Progenitor cell of endocrine pancreas (in vitro differentiated cells): Measurements from ENCODE around the gene INAFM2. TPM values are rescaled to one million over a fixed set of nuclear protein-coding genes. Genes with fewer than 3 reads are reported as not detected.

ENCODE experiments used
- DNase-seq: peaks from one replicate; pipeline ENCODE4 v3.0.0; 2021; ENCODE audit warnings: low spot score; ENCODE audit not compliant: unreplicated experiment
- H3K27ac Mint-ChIP-seq: 2 replicates; pipeline ENCODE4 v1.8.0; 2021; ENCODE audit warnings: mild to moderate bottlenecking, moderate library complexity, mixed read lengths
- H3K27me3 Mint-ChIP-seq: 2 replicates; pipeline ENCODE4 v1.8.0; 2021; ENCODE audit warnings: mixed read lengths
- H3K36me3 Mint-ChIP-seq: 2 replicates; pipeline ENCODE4 v1.8.0; 2022; ENCODE audit warnings: mixed read lengths; ENCODE audit not compliant: insufficient read depth
- H3K4me1 Mint-ChIP-seq: 2 replicates; pipeline ENCODE4 v1.8.0; 2021; ENCODE audit warnings: low read depth, mixed read lengths
- H3K4me3 Mint-ChIP-seq: 2 replicates; pipeline ENCODE4 v1.8.0; 2021; ENCODE audit warnings: low read depth, mild to moderate bottlenecking, moderate library complexity, mixed read lengths
- H3K9me3 Mint-ChIP-seq: 2 replicates; pipeline ENCODE4 v1.8.0; 2021; ENCODE audit warnings: low read depth, mixed read lengths
- total RNA-seq: library from RNA; stranded (reverse); gene quantifications from 2 replicates; pipeline ENCODE4 v1.2.1, GENCODE V29; 2021
- TF ChIP-seq, protein P1 (sequence below): fragments of 200-600 bp; sonication (generic); IDR thresholded peaks from one replicate; pipeline ENCODE4 v1.5.0; 2021; ENCODE audit warnings: antibody characterized with exemption, mild to moderate bottlenecking; ENCODE audit not compliant: unreplicated experiment

Gene INAFM2
- total RNA-seq, 1 donor from 2014 or later = 14.9 TPM

DNA sequence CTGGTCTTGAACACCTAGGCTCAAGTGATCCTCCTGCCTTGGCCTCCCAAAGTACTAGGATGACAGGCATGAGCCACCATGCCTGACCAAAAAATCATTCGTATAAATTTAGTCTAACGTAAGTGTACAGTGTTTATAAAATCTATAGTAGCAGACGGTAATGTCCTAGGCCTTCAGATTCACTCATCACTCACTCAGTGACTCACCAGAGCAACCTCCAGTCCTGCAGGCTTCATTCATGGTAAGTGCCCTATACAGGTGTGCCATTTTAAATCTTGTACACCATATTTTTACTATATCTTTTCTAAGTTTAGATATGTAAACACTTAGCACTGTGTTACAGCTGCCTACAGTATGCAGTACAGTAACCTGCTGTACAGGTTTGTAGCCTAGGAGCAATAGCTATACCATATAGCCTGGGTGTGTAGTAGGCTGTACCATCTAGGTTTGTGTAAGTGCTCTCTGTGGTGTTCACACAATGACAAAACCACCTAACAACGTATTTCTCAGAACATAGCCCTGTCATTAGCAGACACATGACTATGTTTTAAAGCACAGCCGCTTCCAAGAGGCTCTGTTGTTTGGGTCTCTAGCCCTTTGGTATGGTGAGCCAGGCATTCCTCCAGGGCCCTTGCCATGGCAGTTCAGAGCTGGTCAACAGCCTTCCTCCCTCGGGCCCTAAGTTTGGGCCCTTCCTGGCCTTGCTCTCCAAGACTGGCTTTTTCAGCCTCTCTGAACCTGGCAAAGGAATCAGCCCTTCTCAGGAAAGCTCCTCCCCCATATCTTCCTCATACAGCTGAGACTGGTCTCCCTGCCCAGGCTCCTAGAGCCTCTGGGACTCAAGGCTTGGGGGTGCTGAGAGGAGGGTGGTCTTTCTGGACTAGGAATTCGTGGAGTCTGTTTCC lies 19.2 kb downstream of the INAFM2 start:
- Mint-ChIP-seq H3K9me3 (no peaks in the 10 kb centered on the region), H3K27ac (no peak overlapping the region), H3K4me3 (no peak overlapping the region), H3K27me3 (peaks cover 15% of the 10 kb centered on the region), H3K36me3 (no peaks in the 10 kb centered on the region), H3K4me1 (peaks cover 5% of the 10 kb centered on the region)
- DNase-seq = no peak
- TF ChIP-seq, protein P1, sequence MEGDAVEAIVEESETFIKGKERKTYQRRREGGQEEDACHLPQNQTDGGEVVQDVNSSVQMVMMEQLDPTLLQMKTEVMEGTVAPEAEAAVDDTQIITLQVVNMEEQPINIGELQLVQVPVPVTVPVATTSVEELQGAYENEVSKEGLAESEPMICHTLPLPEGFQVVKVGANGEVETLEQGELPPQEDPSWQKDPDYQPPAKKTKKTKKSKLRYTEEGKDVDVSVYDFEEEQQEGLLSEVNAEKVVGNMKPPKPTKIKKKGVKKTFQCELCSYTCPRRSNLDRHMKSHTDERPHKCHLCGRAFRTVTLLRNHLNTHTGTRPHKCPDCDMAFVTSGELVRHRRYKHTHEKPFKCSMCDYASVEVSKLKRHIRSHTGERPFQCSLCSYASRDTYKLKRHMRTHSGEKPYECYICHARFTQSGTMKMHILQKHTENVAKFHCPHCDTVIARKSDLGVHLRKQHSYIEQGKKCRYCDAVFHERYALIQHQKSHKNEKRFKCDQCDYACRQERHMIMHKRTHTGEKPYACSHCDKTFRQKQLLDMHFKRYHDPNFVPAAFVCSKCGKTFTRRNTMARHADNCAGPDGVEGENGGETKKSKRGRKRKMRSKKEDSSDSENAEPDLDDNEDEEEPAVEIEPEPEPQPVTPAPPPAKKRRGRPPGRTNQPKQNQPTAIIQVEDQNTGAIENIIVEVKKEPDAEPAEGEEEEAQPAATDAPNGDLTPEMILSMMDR = no peak

DNA sequence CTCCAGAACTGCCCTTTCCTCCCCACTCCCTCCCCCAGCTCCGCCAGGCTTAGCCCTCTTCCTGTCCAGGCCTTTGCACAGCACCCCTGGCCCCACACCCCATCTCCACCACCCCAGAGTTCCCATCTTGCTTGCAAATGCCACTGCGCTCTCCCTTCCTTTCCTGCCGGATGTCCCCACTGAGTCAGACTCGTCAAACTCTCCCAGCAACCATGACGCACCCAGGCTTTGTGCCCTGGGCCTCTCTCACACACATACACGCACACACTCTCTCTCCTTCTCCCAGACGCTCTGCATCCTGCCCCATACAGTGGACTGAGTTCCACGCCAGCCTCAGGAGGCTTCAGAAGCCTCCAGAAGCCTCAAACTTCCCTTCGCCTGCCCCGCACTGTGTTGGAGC lies 20.0 kb downstream of the INAFM2 start:
- no peak for DNase-seq
- Mint-ChIP-seq H3K36me3 (no peaks in the 10 kb centered on the region), H3K27ac (no peak overlapping the region), H3K9me3 (no peaks in the 10 kb centered on the region), H3K4me3 (no peak overlapping the region), H3K27me3 (peaks cover 10% of the 10 kb centered on the region), H3K4me1 (peaks cover 3% of the 10 kb centered on the region)
- TF ChIP-seq, protein P1 = no peak

DNA sequence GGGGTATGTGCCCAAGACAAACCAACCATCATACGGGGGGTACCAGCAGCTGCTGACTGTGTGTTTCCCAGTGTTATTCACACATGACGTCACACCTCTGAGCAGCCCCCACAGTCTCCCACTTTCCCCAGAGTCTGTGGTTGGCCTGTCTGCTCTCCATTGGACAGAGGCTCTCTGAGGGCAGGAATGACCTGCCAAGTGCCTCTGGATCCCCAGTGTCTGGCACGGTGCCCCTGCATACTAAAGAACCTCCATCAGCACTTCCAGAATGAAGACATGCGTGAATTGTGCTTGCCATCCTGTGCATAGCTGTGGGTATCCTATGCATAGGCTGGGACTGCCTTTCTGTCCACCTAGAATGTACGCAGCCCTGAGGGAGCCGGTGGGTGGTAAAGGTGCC lies 20.7 kb downstream of the INAFM2 start:
- Mint-ChIP-seq H3K4me1 (peaks cover 3% of the 10 kb centered on the region), H3K4me3 (no peak overlapping the region), H3K27me3 (peaks cover 8% of the 10 kb centered on the region), H3K27ac (no peak overlapping the region), H3K9me3 (no peaks in the 10 kb centered on the region), H3K36me3 (no peaks in the 10 kb centered on the region)
- DNase-seq = no peak
- TF ChIP-seq, protein P1 = no peak

DNA sequence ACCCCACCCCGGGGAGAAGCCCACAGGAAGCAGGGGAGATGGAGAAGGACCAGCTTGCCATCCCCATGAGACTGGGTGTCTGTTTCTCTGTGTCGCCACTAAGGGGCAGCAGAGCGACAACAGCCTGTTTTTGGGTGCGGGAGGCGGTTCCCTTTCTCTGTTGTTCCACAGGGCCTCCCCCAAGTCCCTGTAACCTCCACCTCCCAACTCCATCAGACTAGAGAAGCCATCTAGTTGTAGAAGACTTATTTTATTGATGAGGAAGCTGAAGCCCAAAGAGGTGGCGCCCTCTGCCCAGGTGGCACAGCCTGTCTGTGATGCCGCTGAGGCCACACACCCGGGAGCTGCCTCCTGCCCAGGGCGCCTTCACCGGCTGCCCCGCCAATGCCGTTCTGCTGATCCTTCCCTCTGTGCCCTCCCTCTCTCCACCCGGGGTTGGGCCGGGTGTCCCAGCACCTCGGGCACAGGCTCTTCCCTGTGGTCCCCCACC lies 21.2 kb downstream of the INAFM2 start:
- H3K27ac Mint-ChIP-seq = no peak overlapping the region
- H3K4me1 Mint-ChIP-seq = peaks cover 3% of the 10 kb centered on the region
- no peaks in the 10 kb centered on the region for H3K9me3 Mint-ChIP-seq
- TF ChIP-seq, protein P1 = peak; percentile 69
- peaks cover 11% of the 10 kb centered on the region for H3K27me3 Mint-ChIP-seq
- no peak overlapping the region for H3K4me3 Mint-ChIP-seq
- DNase-seq = no peak
- no peaks in the 10 kb centered on the region for H3K36me3 Mint-ChIP-seq

DNA sequence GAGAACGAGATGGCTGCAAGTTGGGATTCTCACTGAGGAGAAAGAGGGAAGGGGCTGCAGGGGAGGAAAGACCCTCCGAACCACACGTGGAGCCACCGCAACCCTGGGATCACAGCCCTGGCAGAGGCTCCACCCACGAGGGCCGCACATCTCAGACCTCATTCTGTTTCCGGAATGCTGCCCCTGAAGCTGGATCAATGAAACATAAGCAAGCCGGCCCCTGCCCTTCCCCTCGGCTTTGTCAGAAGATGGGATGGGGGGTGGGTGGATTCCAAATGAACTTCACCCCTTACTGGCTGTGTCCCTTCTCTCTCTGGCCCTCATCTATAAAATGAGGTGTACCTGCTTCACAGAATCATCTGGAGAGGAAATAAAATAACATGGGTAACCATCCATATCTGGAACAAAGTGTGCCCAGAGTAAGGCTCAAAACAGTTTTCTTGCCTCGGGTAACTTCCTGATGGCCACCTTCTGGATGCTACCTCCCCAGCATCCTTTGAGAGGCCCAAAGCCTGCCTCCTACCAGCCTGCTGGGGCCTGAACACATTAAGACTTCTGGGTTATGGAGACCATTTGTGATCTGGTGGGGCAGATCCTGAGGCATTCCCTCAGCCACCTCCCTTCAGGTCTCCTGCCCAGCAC lies 21.9 kb downstream of the INAFM2 start:
- Mint-ChIP-seq H3K27ac (no peak overlapping the region), H3K4me3 (no peak overlapping the region), H3K9me3 (no peaks in the 10 kb centered on the region), H3K27me3 (peaks cover 11% of the 10 kb centered on the region), H3K36me3 (no peaks in the 10 kb centered on the region), H3K4me1 (peaks cover 3% of the 10 kb centered on the region)
- DNase-seq = no peak
- TF ChIP-seq, protein P1 = no peak
